HCT116 (cell line): Measurements from ENCODE around the gene PARM1. TPM values are rescaled to one million over a fixed set of nuclear protein-coding genes. Genes with fewer than 3 reads are reported as not detected.

Experiments used
- ATAC-seq: fragments of 200-7000 bp; cut with Tn5 transposase; 2 replicates; pipeline ENCODE4 v1.9.1; 2020; ENCODE audit warnings: mild to moderate bottlenecking, moderate library complexity
- BruUV-seq: library from RNA; stranded (reverse); fragments of 400-500 nt; replicated peaks from 2 replicates; lab custom pipeline; 2021; lab: Mats Ljungman, UMichigan
- CTCF ChIA-PET: fragments of 300-600 bp; sonication (Branson Sonifier 250); formaldehyde crosslinking; loops from one replicate; lab custom pipeline; 2021; ENCODE audit warnings: antibody characterized with exemption; lab: Charles Lee
- POLR2A ChIA-PET: fragments of 300-600, 350-600 bp; sonication (Branson Sonifier 250); formaldehyde crosslinking; loops from one replicate; lab custom pipeline; 2021; ENCODE audit warnings: antibody characterized with exemption; lab: Charles Lee
- RAD21 ChIA-PET, 2 experiments: fragments of 300-600 bp; sonication (Branson Sonifier 250); formaldehyde crosslinking; loops; one replicate each; lab custom pipeline; 2023; ENCODE audit warnings: low total read pairs in 2 of 2; ENCODE audit not compliant: uncharacterized antibody in 2 of 2, unreplicated experiment in 2 of 2, low non-redundant PET in 1 of 2; lab: Charles Lee
- DNase-seq: peaks from one replicate; pipeline ENCODE4 v3.0.0-alpha.2; 2010; ENCODE audit warnings: low read depth, low spot score
- H2AFZ ChIP-seq: fragments of 200-600 bp; shearing (Covaris generic), sonication (generic); 2 replicates; pipeline ENCODE4 v1.6.1; 2017; ENCODE audit warnings: low read depth, mixed run types, mixed read lengths, antibody characterized with exemption, low read length; ENCODE audit not compliant: poor library complexity, severe bottlenecking
- H3K27ac ChIP-seq: 2 replicates; pipeline ENCODE4 v1.5.1; 2012; ENCODE audit warnings: low read depth, low read length
- H3K27me3 ChIP-seq: fragments of 200-600 bp; sonication (generic); 2 replicates; pipeline ENCODE4 v1.6.1; 2016; ENCODE audit warnings: mixed run types, low read length, mixed read lengths; ENCODE audit not compliant: insufficient read depth
- H3K36me3 ChIP-seq, 2 experiments: fragments of 200-500 bp in 1 of 2; fragments of 200-600 bp in 1 of 2; sonication (Bioruptor generic) in 1 of 2; sonication (generic) in 1 of 2; 2 replicates each; pipeline versions ENCODE4 v1.5.1 to v1.6.1; 2014 to 2016; ENCODE audit warnings: low read length in 2 of 2, inconsistent platforms in 1 of 2, mixed read lengths in 1 of 2, mixed run types in 1 of 2; ENCODE audit not compliant: insufficient read depth in 2 of 2, control insufficient read depth in 1 of 2
- H3K4me1 ChIP-seq, 2 experiments: fragments of 200-600 bp in 1 of 2; sonication (generic) in 1 of 2; 2 replicates each; pipeline versions ENCODE4 v1.5.1 to v1.6.1; 2012 to 2017; ENCODE audit warnings: low read length in 2 of 2, inconsistent platforms in 1 of 2, mild to moderate bottlenecking in 1 of 2, mixed read lengths in 1 of 2, mixed run types in 1 of 2, moderate library complexity in 1 of 2; ENCODE audit not compliant: insufficient read depth in 2 of 2, control insufficient read depth in 1 of 2
- H3K4me2 ChIP-seq: fragments of 200-600 bp; sonication (generic); 2 replicates; pipeline ENCODE4 v1.6.1; 2017; ENCODE audit warnings: mixed run types, low read length, mixed read lengths
- H3K4me3 ChIP-seq, 2 experiments: fragments of 200-600 bp in 1 of 2; sonication (generic) in 1 of 2; replicated peaks in 1 of 2; 2 replicates each; pipeline ENCODE4 v1.5.1; 2011 to 2016; ENCODE audit warnings: low read length in 2 of 2, control low read depth in 1 of 2, low read depth in 1 of 2, mild to moderate bottlenecking in 1 of 2, mixed read lengths in 1 of 2, mixed run types in 1 of 2
- H3K79me2 ChIP-seq: fragments of 200-600 bp; sonication (generic); 2 replicates; pipeline ENCODE4 v1.6.1; 2017; ENCODE audit warnings: mild to moderate bottlenecking, mixed run types, low read length, moderate library complexity, mixed read lengths; ENCODE audit not compliant: insufficient read depth
- H3K9ac ChIP-seq: fragments of 200-600 bp; sonication (generic); 2 replicates; pipeline ENCODE4 v1.6.1; 2016; ENCODE audit warnings: low read length, mixed read lengths
- H3K9me2 ChIP-seq: fragments of 200-600 bp; sonication (generic), shearing (Covaris generic); 2 replicates; pipeline ENCODE4 v1.6.1; 2017; ENCODE audit warnings: mixed run types, mild to moderate bottlenecking, moderate library complexity; ENCODE audit not compliant: insufficient read depth
- H3K9me3 ChIP-seq, 2 experiments: fragments of 200-500 bp in 1 of 2; fragments of 200-600 bp in 1 of 2; sonication (Bioruptor generic) in 1 of 2; sonication (generic) in 1 of 2; 2 replicates each; pipeline ENCODE4 v1.6.1; 2014 to 2017; ENCODE audit warnings: low read length in 2 of 2, mixed read lengths in 2 of 2, inconsistent platforms in 1 of 2, low read depth in 1 of 2, mild to moderate bottlenecking in 1 of 2, mixed run types in 1 of 2, moderate library complexity in 1 of 2; ENCODE audit not compliant: control insufficient read depth in 1 of 2, insufficient read depth in 1 of 2
- H4K20me1 ChIP-seq: fragments of 200-600 bp; sonication (generic), shearing (Covaris generic); 2 replicates; pipeline ENCODE4 v1.6.1; 2017; ENCODE audit warnings: mixed run types, mild to moderate bottlenecking, moderate library complexity; ENCODE audit not compliant: insufficient read depth
- CBX3 ChIP-seq: IDR thresholded peaks from 2 replicates; pipeline ENCODE4 v1.6.1; 2012; ENCODE audit warnings: low read depth
- EZH2 ChIP-seq: fragments of 200-600 bp; sonication (generic); IDR thresholded peaks from 2 replicates; pipeline ENCODE4 v1.6.1; 2017; ENCODE audit warnings: antibody characterized with exemption, mixed run types
- POLR2A ChIP-seq: IDR thresholded peaks from 2 replicates; pipeline ENCODE4 v1.7.0; 2011; ENCODE audit warnings: borderline replicate concordance; ENCODE audit not compliant: insufficient read depth, insufficient read length; ENCODE audit errors: extremely low read depth
- SIN3A ChIP-seq: IDR thresholded peaks from 2 replicates; pipeline ENCODE4 v1.6.1; 2012; ENCODE audit warnings: low read depth
- SP1 ChIP-seq: IDR thresholded peaks from 2 replicates; pipeline ENCODE4 v1.6.1; 2012; ENCODE audit warnings: low read depth
- SRF ChIP-seq: IDR thresholded peaks from 2 replicates; pipeline ENCODE4 v1.6.1; 2012; ENCODE audit warnings: low read depth
- intact Hi-C: fragments of 100-400 bp; cut with micrococcal nuclease; formaldehyde crosslinking; loops from 2 replicates; pipeline ENCODE4 v1.10.0; 2022
- total RNA-seq: library from RNA; stranded (reverse); gene quantifications from one replicate; pipeline ENCODE4 v1.2.1, GENCODE V29; 2021; ENCODE audit not compliant: unreplicated experiment

PARM1 gene
- total RNA-seq, 1 experiment from 2014 or later = 11.7 TPM

DNA sequence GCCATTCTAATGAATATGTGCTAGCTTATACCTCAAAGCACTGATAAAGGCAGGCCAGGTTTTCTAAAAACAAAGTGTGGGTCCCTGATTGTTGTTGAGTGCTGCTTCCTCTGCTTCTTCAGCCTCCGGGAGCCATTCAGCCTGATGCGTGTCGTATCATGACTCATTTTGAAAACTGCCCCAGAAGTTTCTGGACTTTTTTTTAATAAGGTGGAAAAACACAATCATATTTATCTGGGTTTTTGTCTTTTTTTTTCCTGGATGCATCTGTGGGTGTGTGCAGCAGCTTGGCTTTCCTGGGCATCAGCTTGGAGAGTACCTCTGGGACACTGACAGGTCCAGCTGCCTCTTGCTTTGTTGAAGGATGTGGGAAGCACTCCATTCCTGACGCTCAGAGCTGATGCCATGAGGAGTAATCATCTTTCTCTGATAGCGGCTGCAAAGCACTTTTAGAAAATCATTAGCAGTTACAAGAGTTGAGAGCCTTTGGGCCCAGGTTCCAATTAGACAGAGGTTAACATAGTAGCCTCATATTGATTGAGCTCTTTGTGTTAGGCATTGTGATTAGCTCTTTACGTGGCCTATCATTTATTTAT, 66.9 kb downstream of the PARM1 start:
- Histone ChIP-seq H3K4me2 (no peak overlapping the region), H3K27me3 (no peaks in the 10 kb centered on the region), H3K36me3 (no peaks in the 10 kb centered on the region), H3K79me2 (no peaks in the 10 kb centered on the region), H2AFZ (no peak overlapping the region), H4K20me1 (no peaks in the 10 kb centered on the region), H3K9me3 (no peaks in the 10 kb centered on the region), H3K27ac (no peak overlapping the region), H3K9me2 (no peaks in the 10 kb centered on the region), H3K4me1 (peaks cover 0 to 10% of the 10 kb centered on the region in 2 experiments; a peak in 1 of 4 replicates), H3K9ac (no peak overlapping the region), H3K4me3 (no peak overlapping the region)
- no peak for DNase-seq
- RAD21 ChIA-PET = no interaction called here
- no peak for ATAC-seq
- CTCF ChIA-PET = no interaction called here
- intact Hi-C loops = no loop called here
- POLR2A ChIA-PET = no interaction called here
- no peak for TF ChIP-seq CBX3
- no TSS peak for BruUV-seq

DNA sequence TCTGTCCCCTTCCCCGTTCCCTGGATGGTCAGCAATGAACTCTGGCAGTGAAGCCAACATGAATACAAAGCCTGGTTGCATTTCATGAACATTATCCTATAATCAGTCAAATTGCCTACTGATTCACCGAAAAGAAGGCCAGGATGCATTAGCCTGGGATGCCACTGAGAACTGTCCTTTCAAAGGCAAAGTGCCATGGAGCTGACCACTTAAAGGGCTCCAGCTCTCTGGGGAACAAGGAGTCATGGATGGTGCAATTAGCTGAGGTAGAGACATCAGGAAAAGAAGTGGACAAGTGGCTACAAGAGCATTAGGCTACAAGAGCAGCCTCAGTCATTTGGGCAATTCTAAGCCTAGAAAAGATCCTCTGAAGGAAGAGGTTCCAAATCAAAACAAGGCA, 69.0 kb downstream of the PARM1 start:
- CTCF ChIA-PET = no interaction called here
- no peak for ATAC-seq
- TF ChIP-seq SRF = no peak
- no peak for TF ChIP-seq SP1
- TF ChIP-seq EZH2 = no peak
- TF ChIP-seq POLR2A = no peak
- no peak for TF ChIP-seq SIN3A
- Histone ChIP-seq H3K4me2 (no peak overlapping the region), H3K9ac (no peak overlapping the region), H3K4me3 (no peak overlapping the region), H3K27ac (no peak overlapping the region), H3K36me3 (no peaks in the 10 kb centered on the region), H4K20me1 (no peaks in the 10 kb centered on the region), H3K27me3 (no peaks in the 10 kb centered on the region), H3K4me1 (peaks cover 0 to 9% of the 10 kb centered on the region in 2 experiments; a peak in 1 of 4 replicates), H3K9me3 (no peaks in the 10 kb centered on the region), H2AFZ (no peak overlapping the region), H3K9me2 (no peaks in the 10 kb centered on the region), H3K79me2 (no peaks in the 10 kb centered on the region)
- DNase-seq = no peak
- intact Hi-C loops = no loop called here
- POLR2A ChIA-PET = no interaction called here
- RAD21 ChIA-PET = no interaction called here
- no TSS peak for BruUV-seq
